Fibroblast of lung (primary cell): ENCODE results near the gene FAM117A. TPM values are rescaled to one million over a fixed set of nuclear protein-coding genes. Genes with fewer than 3 reads are reported as not detected.
A peak's percentile ranks its signal among the peaks of the same experiment; 100 is the strongest.

ENCODE experiments used
- DNase-seq, 2 donors: peaks; one replicate each; pipeline versions ENCODE4 v3.0.0 to v3.0.0-alpha.2; 2010; ENCODE audit warnings: low read depth in 2 of 2
- H2AFZ ChIP-seq: 2 replicates; pipeline ENCODE4 v1.5.1; 2012; ENCODE audit warnings: low read length, control low read depth, inconsistent platforms
- H3K27ac ChIP-seq: 2 replicates; pipeline ENCODE4 v1.5.1; 2011; ENCODE audit warnings: low read length, control low read depth; ENCODE audit not compliant: insufficient read depth
- H3K27me3 ChIP-seq: 2 replicates; pipeline ENCODE4 v1.5.1; 2011; ENCODE audit warnings: mild to moderate bottlenecking, low read length; ENCODE audit not compliant: control insufficient read depth, insufficient read depth
- H3K36me3 ChIP-seq: 2 replicates; pipeline ENCODE4 v1.5.1; 2011; ENCODE audit warnings: low read length; ENCODE audit not compliant: control insufficient read depth, insufficient read depth
- H3K4me1 ChIP-seq: 2 replicates; pipeline ENCODE4 v1.5.1; 2011; ENCODE audit warnings: low read length; ENCODE audit not compliant: control insufficient read depth, insufficient read depth; ENCODE audit errors: extremely low read depth
- H3K4me2 ChIP-seq: 2 replicates; pipeline ENCODE4 v1.5.1; 2011; ENCODE audit warnings: low read length, control low read depth; ENCODE audit not compliant: insufficient read depth; ENCODE audit errors: extremely low read depth
- H3K4me3 ChIP-seq, 4 experiments: fragments of 200-600 bp in 1 of 4; sonication (generic) in 1 of 4; replicated peaks in 1 of 4; 2 replicates each; pipeline ENCODE4 v1.5.1; 2011 to 2016; ENCODE audit warnings: low read length in 4 of 4, low read depth in 3 of 4, mild to moderate bottlenecking in 3 of 4, control low read depth in 2 of 4, inconsistent platforms in 1 of 4, mixed read lengths in 1 of 4; ENCODE audit not compliant: insufficient read depth in 1 of 4; ENCODE audit errors: control extremely low read depth in 1 of 4
- H3K79me2 ChIP-seq: 2 replicates; pipeline ENCODE4 v1.5.1; 2012; ENCODE audit warnings: mild to moderate bottlenecking, low read length, inconsistent platforms; ENCODE audit not compliant: control insufficient read depth, insufficient read depth
- H3K9ac ChIP-seq: 2 replicates; pipeline ENCODE4 v1.5.1; 2011; ENCODE audit warnings: mild to moderate bottlenecking, low read length, control low read depth; ENCODE audit not compliant: insufficient read depth
- H3K9me3 ChIP-seq: 2 replicates; pipeline ENCODE4 v1.5.1; 2012; ENCODE audit warnings: low read depth, low read length; ENCODE audit not compliant: control insufficient read depth, insufficient read depth
- H4K20me1 ChIP-seq: 2 replicates; pipeline ENCODE4 v1.5.1; 2011; ENCODE audit warnings: low read length; ENCODE audit not compliant: control insufficient read depth, insufficient read depth; ENCODE audit errors: extremely low read depth
- CTCF ChIP-seq, 2 donors: IDR thresholded peaks in 1 of 2; conservative IDR thresholded peaks in 1 of 2; 1 replicate in 1 of 2; 2 replicates in 1 of 2; pipeline ENCODE4 v1.5.1; 2011 to 2012; ENCODE audit warnings: low read length in 2 of 2, control low read depth in 1 of 2, inconsistent platforms in 1 of 2, low read depth in 1 of 2, mild to moderate bottlenecking in 1 of 2
- EZH2 ChIP-seq: IDR thresholded peaks from 2 replicates; pipeline ENCODE4 v1.5.1; 2012; ENCODE audit warnings: low read length, control low read depth, mild to moderate bottlenecking; ENCODE audit errors: missing control alignments
- polyA minus RNA-seq: library from RNA; depleted of rRNA, polyadenylated mRNA; stranded (reverse); fragments of >200 nt; gene quantifications from 2 replicates; pipeline ENCODE4 v1.2.3, GENCODE V29; 2011; ENCODE audit warnings: low replicate concordance
- polyA plus RNA-seq, 2 donors: library from polyadenylated mRNA; depleted of rRNA in 1 of 2; stranded (reverse) in 1 of 2; unstranded in 1 of 2; fragments of >200 nt; gene quantifications; 2 replicates each; pipeline ENCODE4 v1.2.1, GENCODE V29; 2011 to 2012; ENCODE audit warnings: missing spikeins in 1 of 2
- total RNA-seq: library from RNA; depleted of rRNA; stranded (reverse); fragments of >200 nt; gene quantifications from 2 replicates; pipeline ENCODE4 v1.2.1, GENCODE V29; 2014

The FAM117A gene
- 1.0 and 3.3 TPM in 2 replicates for total RNA-seq
- polyA plus RNA-seq, result 2.3 and 2.4 TPM in 2 replicates
- 1.8 and 2.6 TPM in 2 replicates for polyA plus RNA-seq (2012)
- 2.6 and 11.3 TPM in 2 replicates for polyA minus RNA-seq

- Histone ChIP-seq H2AFZ (peak within 1 kb of the TSS; percentile 54), H3K4me2 (peak within 1 kb of the TSS; percentile 85), H3K36me3 (no peaks in the 10 kb centered on the region), H3K9me3 (no peaks in the 10 kb centered on the region), H4K20me1 (no peaks in the 10 kb centered on the region), H3K9ac (no peak within 1 kb of the TSS), H3K27me3 (peaks cover 23% of the 10 kb centered on the region), H3K79me2 (no peaks in the 10 kb centered on the region), H3K4me1 (peaks cover 2% of the 10 kb centered on the region), H3K4me3 (peak within 1 kb of the TSS; percentile 48 to 70 (median 54)), H3K27ac (no peak within 1 kb of the TSS)
- DNase-seq, result peak; percentile 96 to 98
- TF ChIP-seq CTCF (conservative IDR thresholded peaks at IDR 0.05 in 1 of 2, IDR thresholded peaks at IDR 0.05 in 1 of 2; ENCODE audit: low read depth in 1 of 2, low read length in 2 of 2) (no peak), EZH2 (no peak)
These were observed at the start of gene FAM117A for GRCh38 chr17:49763735-49764558. FAM117A (minus strand) TSS chr17:49764131; CDS start chr17:49764087, 44 bp downstream.

- Histone ChIP-seq H3K27me3 (no peaks in the 10 kb centered on the region), H3K4me3 (no peak overlapping the region), H3K4me1 (no peaks in the 10 kb centered on the region), H3K36me3 (peaks cover 9% of the 10 kb centered on the region), H4K20me1 (no peaks in the 10 kb centered on the region), H3K9me3 (no peaks in the 10 kb centered on the region), H3K27ac (no peak overlapping the region), H2AFZ (no peak overlapping the region), H3K9ac (no peak overlapping the region), H3K4me2 (no peak overlapping the region), H3K79me2 (peaks cover 9% of the 10 kb centered on the region)
- DNase-seq, result no peak
- no peak for TF ChIP-seq CTCF (conservative IDR thresholded peaks at IDR 0.05 in 1 of 2, IDR thresholded peaks at IDR 0.05 in 1 of 2; ENCODE audit: low read depth in 1 of 2, low read length in 2 of 2)
These were observed 45.1 kb upstream of the FAM117A start for GRCh38 chr17:49809056-49809455.

- Histone ChIP-seq H3K27ac (no peak overlapping the region), H3K4me2 (no peak overlapping the region), H3K79me2 (peaks cover 33% of the 10 kb centered on the region), H3K27me3 (no peaks in the 10 kb centered on the region), H3K9ac (no peak overlapping the region), H3K36me3 (peaks cover 7% of the 10 kb centered on the region), H4K20me1 (no peaks in the 10 kb centered on the region), H3K9me3 (no peaks in the 10 kb centered on the region), H3K4me1 (no peaks in the 10 kb centered on the region), H3K4me3 (no peak overlapping the region), H2AFZ (no peak overlapping the region)
- DNase-seq, result no peak
- TF ChIP-seq CTCF (conservative IDR thresholded peaks at IDR 0.05 in 1 of 2, IDR thresholded peaks at IDR 0.05 in 1 of 2; ENCODE audit: low read depth in 1 of 2, low read length in 2 of 2), result no peak
- TF ChIP-seq EZH2, result no peak
These were observed 34.8 kb upstream of the FAM117A start for GRCh38 chr17:49798738-49799137.
